IMR-90 (cell line): ENCODE data around the gene CCDC7. TPM values are rescaled to one million over a fixed set of nuclear protein-coding genes. Genes with fewer than 3 reads are reported as not detected.

Experiments used
- ATAC-seq: fragments of 200-7000 bp; cut with Tn5 transposase; 2 replicates; pipeline ENCODE4 v1.9.1; 2020; ENCODE audit warnings: low read depth, mild to moderate bottlenecking, moderate library complexity
- BruUV-seq: library from RNA; stranded (reverse); fragments of 400-500 nt; replicated peaks from 2 replicates; lab custom pipeline; 2021; lab: Mats Ljungman, UMichigan
- CTCF ChIA-PET: fragments of 300-600 bp; formaldehyde crosslinking; extraction: SDS; loops from one replicate; lab custom pipeline; 2021; ENCODE audit warnings: antibody characterized with exemption; lab: Yijun Ruan, JAX
- POLR2A ChIA-PET: fragments of 300-600 bp; sonication (Branson Sonifier 250); formaldehyde crosslinking; loops from one replicate; lab custom pipeline; 2022; ENCODE audit warnings: antibody characterized with exemption; ENCODE audit not compliant: unreplicated experiment; lab: Charles Lee
- DNase-seq: peaks from one replicate; pipeline ENCODE4 v3.0.0; 2013
- H2AFZ ChIP-seq: replicated peaks from 2 replicates; pipeline ENCODE3; 2013; ENCODE audit warnings: low read length, mild to moderate bottlenecking; ENCODE audit not compliant: poor library complexity
- H2AK5ac ChIP-seq: 2 replicates; pipeline ENCODE4 v1.6.1; 2013; ENCODE audit warnings: low read depth, low read length, inconsistent platforms
- H2AK9ac ChIP-seq: replicated peaks from 2 replicates; pipeline ENCODE3; 2013; ENCODE audit warnings: mild to moderate bottlenecking, low read depth, low read length, moderate library complexity; ENCODE audit not compliant: poor library complexity
- H2BK120ac ChIP-seq: 2 replicates; pipeline ENCODE4 v1.6.1; 2013; ENCODE audit warnings: low read depth, low read length, inconsistent platforms
- H2BK15ac ChIP-seq: 3 replicates; pipeline ENCODE4 v1.6.1; 2013; ENCODE audit warnings: low read depth, low read length, inconsistent platforms
- H2BK20ac ChIP-seq: 2 replicates; pipeline ENCODE4 v1.6.1; 2013; ENCODE audit warnings: low read depth, mild to moderate bottlenecking, inconsistent platforms, low read length, moderate library complexity
- H2BK5ac ChIP-seq: 2 replicates; pipeline ENCODE4 v1.6.1; 2013; ENCODE audit warnings: mild to moderate bottlenecking, low read depth, low read length, inconsistent platforms; ENCODE audit not compliant: poor library complexity, severe bottlenecking
- H3K14ac ChIP-seq: replicated peaks from 2 replicates; pipeline ENCODE4 v1.6.1; 2013; ENCODE audit warnings: low read depth, low read length, inconsistent platforms
- H3K18ac ChIP-seq: 2 replicates; pipeline ENCODE4 v1.6.1; 2013; ENCODE audit warnings: low read depth, low read length, control low read depth
- H3K23ac ChIP-seq: 2 replicates; pipeline ENCODE4 v1.6.1; 2013; ENCODE audit warnings: low read depth, low read length, inconsistent platforms
- H3K27ac ChIP-seq: 2 replicates; pipeline ENCODE4 v1.5.1; 2013; ENCODE audit warnings: mild to moderate bottlenecking, control low read depth, low read length; ENCODE audit not compliant: insufficient read depth
- H3K27me3 ChIP-seq: 2 replicates; pipeline ENCODE4 v1.6.1; 2013; ENCODE audit warnings: low read length; ENCODE audit not compliant: control insufficient read depth, insufficient read depth
- H3K36me3 ChIP-seq: 2 replicates; pipeline ENCODE4 v1.6.1; 2013; ENCODE audit warnings: low read length, mixed read lengths; ENCODE audit not compliant: control insufficient read depth, insufficient read depth
- H3K4ac ChIP-seq: 2 replicates; pipeline ENCODE4 v1.6.1; 2013; ENCODE audit warnings: low read depth, low read length, inconsistent platforms
- H3K4me1 ChIP-seq: 2 replicates; pipeline ENCODE4 v1.6.1; 2013; ENCODE audit warnings: low read length, mixed read lengths; ENCODE audit not compliant: control insufficient read depth, insufficient read depth
- H3K4me2 ChIP-seq: 2 replicates; pipeline ENCODE4 v1.6.1; 2013; ENCODE audit warnings: low read depth, mild to moderate bottlenecking, control low read depth, low read length, moderate library complexity
- H3K4me3 ChIP-seq: 2 replicates; pipeline ENCODE4 v1.5.1; 2013; ENCODE audit warnings: low read depth, mild to moderate bottlenecking, control low read depth, low read length, moderate library complexity; ENCODE audit not compliant: insufficient read depth
- H3K56ac ChIP-seq: 2 replicates; pipeline ENCODE4 v1.6.1; 2013; ENCODE audit warnings: low read length, inconsistent platforms; ENCODE audit not compliant: insufficient read depth; ENCODE audit errors: extremely low read depth
- H3K79me1 ChIP-seq, 2 experiments: 2 replicates each; pipeline ENCODE4 v1.6.1; 2013; ENCODE audit warnings: low read length in 2 of 2, inconsistent platforms in 1 of 2, low read depth in 1 of 2
- H3K9ac ChIP-seq: 2 replicates; pipeline ENCODE4 v1.6.1; 2013; ENCODE audit warnings: low read depth, low read length, control low read depth
- H3K9me1 ChIP-seq: 2 replicates; pipeline ENCODE4 v1.6.1; 2013; ENCODE audit warnings: low read length, inconsistent platforms; ENCODE audit not compliant: insufficient read depth
- H3K9me3 ChIP-seq: 2 replicates; pipeline ENCODE4 v1.6.1; 2013; ENCODE audit warnings: low read length; ENCODE audit not compliant: control insufficient read depth, insufficient read depth
- H4K20me1 ChIP-seq: 2 replicates; pipeline ENCODE4 v1.6.1; 2013; ENCODE audit warnings: low read length, inconsistent platforms; ENCODE audit not compliant: insufficient read depth
- H4K5ac ChIP-seq: 2 replicates; pipeline ENCODE4 v1.6.1; 2013; ENCODE audit warnings: mild to moderate bottlenecking, low read depth, low read length, control low read depth
- H4K8ac ChIP-seq, 2 experiments: 2 replicates each; pipeline ENCODE4 v1.6.1; 2013; ENCODE audit warnings: low read depth in 2 of 2, low read length in 2 of 2, control low read depth in 1 of 2, inconsistent platforms in 1 of 2
- H4K91ac ChIP-seq: 2 replicates; pipeline ENCODE4 v1.6.1; 2013; ENCODE audit warnings: low read depth, low read length, inconsistent platforms; ENCODE audit not compliant: insufficient read depth
- CHD1 ChIP-seq: IDR thresholded peaks from 2 replicates; pipeline ENCODE4 v1.6.1; 2012; ENCODE audit warnings: low read depth, low read length, improper control_type of control experiment
- FOS ChIP-seq: fragments of 150-350 bp; IDR thresholded peaks from 2 replicates; pipeline ENCODE4 v1.6.1; 2016; ENCODE audit warnings: low read depth, low read length
- MAFK ChIP-seq: IDR thresholded peaks from 2 replicates; pipeline ENCODE4 v1.6.1; 2012; ENCODE audit warnings: low read depth, low read length, improper control_type of control experiment
- MAZ ChIP-seq: IDR thresholded peaks from 2 replicates; pipeline ENCODE4 v1.6.1; 2012; ENCODE audit warnings: low read depth, mild to moderate bottlenecking, low read length, improper control_type of control experiment, moderate library complexity, borderline replicate concordance
- MXI1 ChIP-seq: IDR thresholded peaks from 2 replicates; pipeline ENCODE4 v1.6.1; 2012; ENCODE audit warnings: low read depth, mild to moderate bottlenecking, low read length, moderate library complexity, borderline replicate concordance
- NFE2L2 ChIP-seq: fragments of 150-350 bp; IDR thresholded peaks from 2 replicates; pipeline ENCODE4 v1.6.1; 2016; ENCODE audit warnings: low read depth, mild to moderate bottlenecking, low read length
- POLR2A ChIP-seq: IDR thresholded peaks from 2 replicates; pipeline ENCODE4 v1.6.1; 2012; ENCODE audit warnings: mild to moderate bottlenecking, low read depth, low read length
- RAD21 ChIP-seq: IDR thresholded peaks from 2 replicates; pipeline ENCODE4 v1.6.1; 2012; ENCODE audit warnings: low read length, improper control_type of control experiment
- RCOR1 ChIP-seq: IDR thresholded peaks from 2 replicates; pipeline ENCODE4 v1.6.1; 2012; ENCODE audit warnings: mild to moderate bottlenecking, low read length, improper control_type of control experiment; ENCODE audit not compliant: insufficient replicate concordance
- RFX5 ChIP-seq: IDR thresholded peaks from 2 replicates; pipeline ENCODE4 v1.8.0; 2012; ENCODE audit warnings: low read depth, mild to moderate bottlenecking, low read length, moderate library complexity
- WGBS, 2 experiments: methylation state at CpG; one replicate each; pipeline versions ENCODE4 v1.1.5 to v1.1.7; 2013; ENCODE audit warnings: missing lambda C conversion rate in 2 of 2; ENCODE audit not compliant: insufficient read length in 1 of 2; ENCODE audit errors: extremely low coverage in 2 of 2; 5-methylcytosine and 5-hydroxymethylcytosine counted together
- dilution Hi-C: fragments of 300-500 bp; cut with HindIII; formaldehyde crosslinking; loops from one replicate; pipeline ENCODE4 v1.14.3; 2018; ENCODE audit warnings: low sequenced_read_pairs; ENCODE audit not compliant: unreplicated experiment
- in situ Hi-C: fragments of 300-500 bp; cut with MboI; formaldehyde crosslinking; loops from 3 replicates; pipeline ENCODE4 v1.14.3; 2019; ENCODE audit warnings: low sequenced_read_pairs, inconsistent platforms, mixed read lengths
- intact Hi-C: fragments of 100-400 bp; cut with micrococcal nuclease; formaldehyde crosslinking; loops from 2 replicates; pipeline ENCODE4 v1.10.0; 2022
- polyA plus RNA-seq, 3 experiments: library from polyadenylated mRNA; depleted of rRNA; stranded (reverse); fragments of >200 nt; gene quantifications; 2 replicates each; pipeline ENCODE4 v1.2.3, GENCODE V29; 2012; ENCODE audit warnings: low replicate concordance in 1 of 3
- total RNA-seq: library from RNA; depleted of rRNA; stranded (reverse); fragments of >200 nt; gene quantifications from 2 replicates; pipeline ENCODE4 v1.2.3, GENCODE V29; 2012
- TF ChIP-seq, protein P1 (sequence below): fragments of 150-350 bp; IDR thresholded peaks from 2 replicates; pipeline ENCODE4 v1.6.1; 2017; ENCODE audit warnings: mild to moderate bottlenecking, antibody characterized with exemption, low read length, low read depth

CCDC7 gene
- total and polyA plus RNA-seq, 2 of the 4 experiments (the other 2 are of a cell fraction): 0.74 to 4.3 TPM

DNA sequence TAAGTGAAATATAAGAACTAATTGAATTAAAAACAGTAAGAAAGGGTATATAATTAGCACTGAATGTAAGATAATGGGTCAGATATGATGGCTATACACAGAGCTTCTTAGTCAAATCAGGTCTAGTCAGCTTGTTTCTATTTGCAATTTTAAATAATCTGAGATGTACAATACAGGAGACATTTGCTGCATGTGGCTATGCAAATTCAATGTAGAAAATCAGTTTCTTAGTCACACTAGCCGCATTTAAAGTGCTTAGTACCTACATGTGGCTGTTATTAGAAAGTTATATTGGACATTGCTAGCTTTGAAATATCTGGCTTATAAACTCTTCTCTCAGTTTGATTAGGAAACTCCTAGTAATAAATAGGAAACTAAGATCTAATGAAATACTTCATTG lies 25.3 kb downstream of the CCDC7 start:
- H4K8ac ChIP-seq: no peak overlapping the region
- no CpG with 5 or more reads among the region's 1 CpG for WGBS, 2 experiments
- ATAC-seq (no peak), DNase-seq (no peak)
- H3K27ac ChIP-seq: no peak overlapping the region
- H2BK5ac ChIP-seq: no peak overlapping the region
- no peak overlapping the region for H2AK5ac ChIP-seq
- no peaks in the 10 kb centered on the region for H3K36me3 ChIP-seq
- in situ Hi-C loops: no loop called here
- no peak overlapping the region for H2AFZ ChIP-seq
- H4K5ac ChIP-seq: no peak overlapping the region
- CTCF ChIA-PET: interaction anchor here (1.3 kb wide), 1 partner anchor 10 kb away, joined by 3 read pairs; no protein-coding TSS in a partner anchor
- POLR2A ChIA-PET: no interaction called here
- H3K9me3 ChIP-seq: no peaks in the 10 kb centered on the region
- no peak overlapping the region for H2AK9ac ChIP-seq
- H3K79me1 ChIP-seq: no peaks in the 10 kb centered on the region
- dilution Hi-C loops: no loop called here
- no peaks in the 10 kb centered on the region for H4K20me1 ChIP-seq
- no peak overlapping the region for H2BK120ac ChIP-seq
- intact Hi-C loops: no loop called here
- H3K4me1 ChIP-seq: no peaks in the 10 kb centered on the region
- H3K18ac ChIP-seq: no peak overlapping the region
- TF ChIP-seq RAD21: no peak
- TF ChIP-seq MAZ: no peak
- TF ChIP-seq FOS: no peak
- no peak for TF ChIP-seq RCOR1
- TF ChIP-seq MAFK: no peak
- TF ChIP-seq, protein P1, sequence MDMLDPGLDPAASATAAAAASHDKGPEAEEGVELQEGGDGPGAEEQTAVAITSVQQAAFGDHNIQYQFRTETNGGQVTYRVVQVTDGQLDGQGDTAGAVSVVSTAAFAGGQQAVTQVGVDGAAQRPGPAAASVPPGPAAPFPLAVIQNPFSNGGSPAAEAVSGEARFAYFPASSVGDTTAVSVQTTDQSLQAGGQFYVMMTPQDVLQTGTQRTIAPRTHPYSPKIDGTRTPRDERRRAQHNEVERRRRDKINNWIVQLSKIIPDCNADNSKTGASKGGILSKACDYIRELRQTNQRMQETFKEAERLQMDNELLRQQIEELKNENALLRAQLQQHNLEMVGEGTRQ: no peak
- no peak for TF ChIP-seq MXI1
- no peak for TF ChIP-seq NFE2L2
- TF ChIP-seq CHD1: no peak
- TF ChIP-seq POLR2A: no peak
- TF ChIP-seq RFX5: no peak
- H2BK15ac ChIP-seq: no peak overlapping the region
- no peak overlapping the region for H4K91ac ChIP-seq
- no peak overlapping the region for H3K9ac ChIP-seq
- no peaks in the 10 kb centered on the region for H3K9me1 ChIP-seq
- no peak overlapping the region for H3K4me2 ChIP-seq
- H3K4me3 ChIP-seq: no peak overlapping the region
- no peak overlapping the region for H3K4ac ChIP-seq
- H3K14ac ChIP-seq: no peak overlapping the region
- H3K23ac ChIP-seq: no peak overlapping the region
- no peak overlapping the region for H2BK20ac ChIP-seq
- no TSS peak for BruUV-seq
- H3K27me3 ChIP-seq: no peaks in the 10 kb centered on the region
- no peak overlapping the region for H3K56ac ChIP-seq
